Measurements from ENCODE around the gene EMC8.
A peak's percentile ranks its signal among the peaks of the same experiment; 100 is the strongest.

Gene EMC8

DNA sequence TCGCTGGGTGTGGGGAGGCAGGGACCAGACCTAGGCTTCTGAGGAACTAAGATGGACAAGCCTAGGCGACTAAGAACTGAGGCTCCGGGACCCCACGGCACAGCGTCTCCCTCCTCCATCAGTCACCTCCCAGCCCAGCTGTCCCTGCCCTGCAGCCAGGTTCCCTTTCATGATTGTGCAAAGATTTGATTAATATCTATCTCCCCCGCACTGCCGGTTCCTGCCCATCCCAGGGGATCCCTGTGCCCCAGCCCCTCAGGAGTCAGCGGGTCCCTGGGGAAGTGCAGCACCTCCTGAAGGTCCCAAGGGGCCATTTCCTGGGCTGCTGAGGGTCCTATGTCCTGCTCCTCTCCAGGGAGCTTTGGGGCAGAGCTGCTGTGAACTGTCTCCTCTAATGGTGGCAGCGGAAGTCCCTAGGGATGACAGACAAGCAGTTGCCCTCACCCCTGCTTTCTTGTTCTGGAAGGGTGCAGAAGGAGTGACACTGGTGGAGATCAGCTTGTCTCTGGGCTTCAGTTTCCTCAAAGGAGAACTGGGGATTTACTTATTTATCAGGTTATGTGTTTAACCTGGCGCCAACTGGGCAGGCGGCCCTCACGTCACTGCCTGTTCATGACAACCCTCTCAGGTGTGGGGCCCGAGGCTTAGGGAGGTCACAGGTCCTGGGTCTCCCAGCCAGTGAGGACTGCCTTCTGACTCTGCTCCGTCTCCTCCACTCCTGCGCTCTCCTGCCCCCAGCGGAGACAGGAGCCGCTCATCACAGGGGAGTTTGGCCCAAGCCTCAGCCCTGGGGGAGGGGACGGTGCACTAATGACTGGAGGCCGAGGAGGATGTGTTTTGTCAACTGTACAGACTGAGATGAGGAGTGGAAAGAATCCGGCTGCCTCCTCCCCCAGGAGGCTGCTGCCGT is 46.6 kb downstream of the EMC8 start:
- Histone ChIP-seq H3K27me3 (replicated peaks; ENCODE audit: control insufficient read depth, insufficient read depth, low read length, poor library complexity, severe bottlenecking) (peaks cover 20% of the 10 kb centered on the region), H3K4me1 (ENCODE audit: control insufficient read depth, insufficient read depth, low read length, poor library complexity, severe bottlenecking) (peaks cover 13% of the 10 kb centered on the region), H3K27ac (ENCODE audit: insufficient read depth, low read length, poor library complexity, severe bottlenecking) (no peak overlapping the region), H3K4me3 (ENCODE audit: insufficient read depth, low read depth, low read length, poor library complexity, severe bottlenecking) (no peak overlapping the region), H3K9me3 (ENCODE audit: control insufficient read depth, low read length) (no peaks in the 10 kb centered on the region), H3K36me3 (ENCODE audit: control insufficient read depth, insufficient read depth, low read length) (no peaks in the 10 kb centered on the region)
- no peak for DNase-seq

DNA sequence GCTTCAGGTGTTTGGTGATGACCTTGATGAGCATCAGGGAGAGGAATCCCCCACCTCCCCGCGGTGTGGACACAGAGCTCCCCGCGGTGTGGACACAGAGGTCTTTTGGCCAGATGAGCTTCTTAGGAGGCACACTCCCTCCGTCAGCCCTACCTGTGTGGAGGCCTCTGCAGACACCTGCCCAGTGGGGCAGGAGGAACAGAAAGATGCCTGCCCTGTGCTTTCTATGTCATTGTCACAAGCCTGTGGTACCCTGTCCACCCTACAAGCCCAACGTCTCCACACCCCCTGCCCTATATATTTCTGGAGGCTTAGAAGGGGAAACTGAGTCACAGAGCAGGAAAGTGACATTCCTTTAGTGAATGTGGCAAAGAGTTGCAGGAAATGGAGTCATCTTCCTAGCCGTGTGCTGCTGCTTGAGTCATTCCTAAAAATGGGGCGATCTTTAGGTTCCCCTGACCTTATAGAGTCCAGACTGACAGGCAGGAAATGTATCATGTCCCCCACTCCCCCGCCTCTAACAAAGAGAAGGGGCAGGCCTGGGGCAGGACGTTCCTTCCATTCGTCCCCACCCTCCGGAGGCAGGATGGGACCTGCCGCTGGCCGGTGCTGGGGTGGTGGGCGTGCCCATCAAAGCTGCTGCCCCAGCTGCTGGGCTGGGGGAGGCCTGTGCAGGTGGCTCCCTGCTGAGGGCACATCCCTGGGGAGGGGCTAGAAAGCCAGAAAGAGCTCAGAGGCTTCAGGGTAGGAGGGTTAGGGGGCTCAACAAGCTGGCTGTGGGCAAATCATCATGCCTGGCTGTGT is 47.4 kb downstream of the EMC8 start:
- no peak for DNase-seq
- H3K27ac ChIP-seq (ENCODE audit: insufficient read depth, low read length, poor library complexity, severe bottlenecking): no peak overlapping the region
- H3K36me3 ChIP-seq (ENCODE audit: control insufficient read depth, insufficient read depth, low read length): no peaks in the 10 kb centered on the region
- H3K27me3 ChIP-seq (replicated peaks; ENCODE audit: control insufficient read depth, insufficient read depth, low read length, poor library complexity, severe bottlenecking): peaks cover 20% of the 10 kb centered on the region
- no peak overlapping the region for H3K4me3 ChIP-seq (ENCODE audit: insufficient read depth, low read depth, low read length, poor library complexity, severe bottlenecking)
- peaks cover 13% of the 10 kb centered on the region for H3K4me1 ChIP-seq (ENCODE audit: control insufficient read depth, insufficient read depth, low read length, poor library complexity, severe bottlenecking)
- no peaks in the 10 kb centered on the region for H3K9me3 ChIP-seq (ENCODE audit: control insufficient read depth, low read length)

DNA sequence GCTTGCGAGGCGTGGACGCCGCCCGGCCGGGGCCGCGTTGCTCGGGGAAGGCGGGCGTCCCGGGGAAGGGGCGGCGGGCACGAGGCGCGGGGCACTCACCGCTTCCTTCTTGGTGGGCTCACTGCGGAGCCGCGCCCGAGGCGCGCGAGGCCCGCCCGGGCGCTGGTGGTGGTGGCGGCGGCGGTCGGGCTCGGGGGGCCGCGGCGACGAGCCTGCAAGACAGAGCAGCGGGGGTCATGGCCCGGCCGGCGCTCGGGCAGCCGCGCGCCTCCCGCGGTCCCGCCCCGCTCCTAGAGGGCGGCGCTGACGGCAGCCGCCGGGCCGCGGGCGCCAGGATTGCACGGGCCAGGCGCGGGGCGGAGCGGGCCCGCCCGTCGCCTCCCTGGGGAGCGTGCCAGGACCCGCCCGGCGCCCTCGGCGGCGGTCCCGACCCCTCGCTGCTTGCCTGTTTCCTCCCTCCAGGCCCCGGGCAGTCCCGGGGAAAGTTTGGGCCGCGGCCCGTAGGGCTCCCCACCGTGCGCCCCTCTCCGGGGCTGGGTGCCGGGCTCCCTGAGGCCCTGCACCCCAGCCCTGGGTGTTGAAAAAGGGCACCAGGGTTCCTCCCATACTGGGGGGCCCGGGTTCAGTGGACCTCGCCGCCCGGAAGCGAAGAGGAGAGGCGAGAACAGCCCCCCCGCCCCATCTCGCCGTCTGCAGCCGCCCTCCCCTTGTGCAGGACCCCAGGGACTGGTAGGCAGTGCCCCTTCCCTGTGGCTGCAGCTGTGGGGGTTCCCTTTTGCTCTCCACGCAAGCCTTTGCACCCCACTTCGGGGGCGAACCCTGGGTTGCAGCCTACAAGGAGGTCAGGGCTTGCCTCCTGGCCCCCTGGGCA is 48.3 kb downstream of the EMC8 start, which contains the start of gene C16orf74:
Gene C16orf74 (minus strand): TSS at position 270 of the 871 bp plus-strand sequence. CDS start 15,879 bp downstream, outside the sequence.
- no peak within 1 kb of the TSS for H3K27ac ChIP-seq (ENCODE audit: insufficient read depth, low read length, poor library complexity, severe bottlenecking)
- H3K27me3 ChIP-seq (replicated peaks; ENCODE audit: control insufficient read depth, insufficient read depth, low read length, poor library complexity, severe bottlenecking): peaks cover 20% of the 10 kb centered on the region
- peak within 1 kb of the TSS; percentile 54 for H3K4me3 ChIP-seq (ENCODE audit: insufficient read depth, low read depth, low read length, poor library complexity, severe bottlenecking)
- H3K9me3 ChIP-seq (ENCODE audit: control insufficient read depth, low read length): no peaks in the 10 kb centered on the region
- H3K4me1 ChIP-seq (ENCODE audit: control insufficient read depth, insufficient read depth, low read length, poor library complexity, severe bottlenecking): peaks cover 13% of the 10 kb centered on the region
- DNase-seq: no peak
- H3K36me3 ChIP-seq (ENCODE audit: control insufficient read depth, insufficient read depth, low read length): no peaks in the 10 kb centered on the region

DNA sequence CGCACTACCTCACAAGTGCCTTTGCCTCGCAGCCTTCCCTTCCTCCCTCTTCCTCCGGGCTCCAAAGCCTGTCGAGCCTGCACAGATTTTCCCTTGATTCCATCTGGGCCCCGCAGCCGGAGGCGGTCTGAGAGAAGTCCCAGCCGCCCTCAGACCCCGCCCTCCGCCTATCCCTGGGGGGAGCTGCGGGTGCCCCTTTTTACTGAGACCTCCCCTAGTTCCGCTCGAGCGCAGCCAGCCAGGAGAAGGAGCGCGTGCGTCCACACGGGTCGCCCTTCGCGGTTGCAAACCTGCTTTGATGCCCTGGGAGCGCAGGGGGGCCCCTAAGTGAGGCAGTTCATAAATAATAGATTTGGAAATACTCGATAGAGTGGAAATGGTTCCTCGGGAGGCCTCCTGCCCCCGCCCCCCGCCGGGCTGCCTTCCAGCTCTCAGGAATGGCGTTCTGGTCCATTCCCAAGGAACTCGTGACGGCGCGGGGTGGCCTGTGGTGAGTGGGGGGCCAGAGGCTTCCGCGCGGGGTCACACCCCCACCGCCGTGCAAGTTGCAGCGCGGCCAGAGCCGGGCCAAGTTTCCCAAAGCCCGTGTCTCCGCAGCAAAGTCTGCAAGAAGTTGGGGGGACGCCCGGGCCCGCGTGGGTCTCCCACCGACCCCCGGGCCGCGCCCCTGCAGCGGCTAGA is 49.1 kb downstream of the EMC8 start:
- Histone ChIP-seq H3K9me3 (ENCODE audit: control insufficient read depth, low read length) (no peaks in the 10 kb centered on the region), H3K27ac (ENCODE audit: insufficient read depth, low read length, poor library complexity, severe bottlenecking) (no peak overlapping the region), H3K36me3 (ENCODE audit: control insufficient read depth, insufficient read depth, low read length) (no peaks in the 10 kb centered on the region), H3K4me3 (ENCODE audit: insufficient read depth, low read depth, low read length, poor library complexity, severe bottlenecking) (peak overlapping the region; percentile 54), H3K27me3 (replicated peaks; ENCODE audit: control insufficient read depth, insufficient read depth, low read length, poor library complexity, severe bottlenecking) (peaks cover 20% of the 10 kb centered on the region), H3K4me1 (ENCODE audit: control insufficient read depth, insufficient read depth, low read length, poor library complexity, severe bottlenecking) (peaks cover 13% of the 10 kb centered on the region)
- DNase-seq: no peak

DNA sequence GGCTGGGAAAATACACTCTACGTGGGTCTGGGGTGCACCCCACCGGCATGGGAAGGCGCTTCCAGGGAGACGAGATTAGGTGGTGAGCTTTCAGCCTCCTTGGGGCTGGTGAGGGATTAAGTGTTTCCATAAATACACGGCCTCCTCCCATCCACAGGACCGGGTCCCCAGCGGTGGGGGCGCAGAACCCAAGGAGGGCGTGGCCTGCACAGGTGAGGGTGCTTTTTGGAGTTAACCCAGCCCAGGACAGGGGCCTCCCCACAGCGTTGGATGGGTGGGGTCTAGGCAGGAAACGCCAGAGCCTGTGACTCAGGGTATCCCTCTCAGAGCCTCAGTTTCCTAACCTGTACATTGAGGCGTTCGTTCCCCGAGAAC is 49.6 kb downstream of the EMC8 start:
- Histone ChIP-seq H3K27ac (ENCODE audit: insufficient read depth, low read length, poor library complexity, severe bottlenecking) (no peak overlapping the region), H3K4me3 (ENCODE audit: insufficient read depth, low read depth, low read length, poor library complexity, severe bottlenecking) (no peak overlapping the region), H3K4me1 (ENCODE audit: control insufficient read depth, insufficient read depth, low read length, poor library complexity, severe bottlenecking) (peaks cover 13% of the 10 kb centered on the region), H3K9me3 (ENCODE audit: control insufficient read depth, low read length) (no peaks in the 10 kb centered on the region), H3K27me3 (replicated peaks; ENCODE audit: control insufficient read depth, insufficient read depth, low read length, poor library complexity, severe bottlenecking) (peaks cover 20% of the 10 kb centered on the region), H3K36me3 (ENCODE audit: control insufficient read depth, insufficient read depth, low read length) (no peaks in the 10 kb centered on the region)
- DNase-seq: no peak

DNA sequence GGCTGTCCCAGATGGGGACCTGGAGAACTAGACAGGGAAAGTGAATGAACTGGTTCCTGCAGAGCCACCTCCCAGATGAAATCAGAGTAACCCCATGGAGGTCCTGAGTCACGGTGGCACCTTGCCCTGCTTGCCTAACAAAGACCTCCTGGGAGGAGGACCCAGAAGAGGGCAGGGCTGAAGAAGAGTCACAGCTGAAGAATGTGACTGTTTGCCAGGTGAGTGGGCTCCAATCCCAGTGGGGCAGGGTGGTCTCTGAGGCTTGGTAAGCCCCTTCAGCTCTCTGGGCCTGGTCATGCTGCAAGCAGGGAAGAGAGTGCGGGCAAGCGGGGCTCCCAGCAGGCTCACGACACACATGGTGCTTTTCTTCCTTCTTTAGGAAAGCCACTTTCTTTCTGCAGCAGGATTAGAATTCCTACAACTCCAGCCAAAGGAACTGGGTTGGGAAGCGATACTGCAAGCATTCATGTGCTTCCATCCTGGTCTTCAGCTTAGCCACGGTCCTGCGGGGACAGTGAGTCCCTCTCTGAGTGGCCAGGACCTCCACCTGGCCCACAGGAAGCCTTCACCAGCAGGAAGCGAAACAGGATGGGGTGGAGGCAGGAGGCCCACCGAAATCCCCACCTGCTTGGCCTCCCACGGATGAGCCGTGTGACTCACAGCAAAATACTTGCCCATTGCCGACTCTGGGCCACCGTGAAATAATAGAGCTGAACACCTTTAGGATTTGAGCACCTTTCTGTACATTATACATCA is 52.7 kb downstream of the EMC8 start:
- no peak overlapping the region for H3K27ac ChIP-seq (ENCODE audit: insufficient read depth, low read length, poor library complexity, severe bottlenecking)
- H3K4me3 ChIP-seq (ENCODE audit: insufficient read depth, low read depth, low read length, poor library complexity, severe bottlenecking): no peak overlapping the region
- peaks cover 13% of the 10 kb centered on the region for H3K27me3 ChIP-seq (replicated peaks; ENCODE audit: control insufficient read depth, insufficient read depth, low read length, poor library complexity, severe bottlenecking)
- peaks cover 12% of the 10 kb centered on the region for H3K4me1 ChIP-seq (ENCODE audit: control insufficient read depth, insufficient read depth, low read length, poor library complexity, severe bottlenecking)
- no peaks in the 10 kb centered on the region for H3K36me3 ChIP-seq (ENCODE audit: control insufficient read depth, insufficient read depth, low read length)
- DNase-seq: no peak
- H3K9me3 ChIP-seq (ENCODE audit: control insufficient read depth, low read length): no peaks in the 10 kb centered on the region

DNA sequence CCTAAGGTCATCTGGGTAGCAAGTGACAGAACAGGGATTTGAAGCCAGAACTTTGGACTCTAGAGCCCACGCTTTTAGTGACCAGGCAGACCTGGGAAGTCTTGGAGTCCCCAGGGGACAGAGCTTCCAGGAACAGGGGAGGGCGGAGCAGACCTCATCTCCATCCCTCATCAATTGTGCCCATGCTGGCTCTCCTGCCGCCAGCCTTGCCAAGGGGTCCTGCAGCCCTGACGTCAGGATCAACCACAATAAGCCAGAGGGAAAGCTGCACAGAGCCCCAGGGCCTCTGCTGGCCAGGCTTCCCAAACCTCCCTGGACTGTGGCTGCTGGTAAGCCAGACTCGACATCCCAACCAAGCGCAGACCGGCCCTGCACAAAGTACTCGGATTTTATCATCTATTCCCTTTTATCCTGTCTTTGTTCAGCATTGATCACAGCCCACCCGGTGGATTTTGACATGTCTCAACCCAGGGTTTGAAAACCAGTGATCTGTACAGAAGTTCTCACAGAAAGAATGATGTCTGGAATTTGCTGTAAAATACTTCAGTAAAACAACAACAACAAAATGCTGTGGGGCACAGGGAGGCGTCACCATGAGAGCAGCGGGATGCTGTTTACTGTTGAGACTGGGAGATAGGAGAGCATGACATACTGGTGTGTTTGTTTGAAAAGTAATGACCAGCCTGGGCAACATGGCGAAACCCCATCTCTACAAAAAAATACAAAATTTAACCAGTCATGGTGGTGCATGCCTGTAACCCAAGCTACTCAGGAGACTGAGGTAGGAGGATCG is 60.2 kb downstream of the EMC8 start:
- Histone ChIP-seq H3K27ac (ENCODE audit: insufficient read depth, low read length, poor library complexity, severe bottlenecking) (no peak overlapping the region), H3K36me3 (ENCODE audit: control insufficient read depth, insufficient read depth, low read length) (no peaks in the 10 kb centered on the region), H3K4me1 (ENCODE audit: control insufficient read depth, insufficient read depth, low read length, poor library complexity, severe bottlenecking) (peaks cover 19% of the 10 kb centered on the region), H3K27me3 (replicated peaks; ENCODE audit: control insufficient read depth, insufficient read depth, low read length, poor library complexity, severe bottlenecking) (no peaks in the 10 kb centered on the region), H3K4me3 (ENCODE audit: insufficient read depth, low read depth, low read length, poor library complexity, severe bottlenecking) (no peak overlapping the region), H3K9me3 (ENCODE audit: control insufficient read depth, low read length) (no peaks in the 10 kb centered on the region)
- DNase-seq: no peak

DNA sequence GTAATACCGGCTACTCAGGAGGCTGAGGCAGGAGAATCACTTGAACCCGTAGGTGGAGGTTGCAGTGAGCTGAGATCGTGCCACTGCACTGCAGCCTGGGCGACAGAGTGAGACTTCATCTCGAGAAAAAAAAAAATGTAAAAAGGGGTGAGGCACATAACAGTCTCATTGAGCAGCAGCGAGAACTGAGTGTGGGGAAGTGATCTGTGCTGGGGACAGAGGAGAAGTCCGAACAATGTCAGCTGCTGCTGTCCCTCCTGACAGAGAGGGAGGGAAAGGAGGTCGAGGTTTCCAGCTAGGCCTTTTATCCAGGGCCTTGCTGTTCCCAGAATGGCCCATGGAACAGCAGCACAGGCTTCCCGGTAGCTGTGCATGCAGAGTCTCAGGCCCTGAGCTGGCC is 62.4 kb downstream of the EMC8 start:
- Histone ChIP-seq H3K27me3 (replicated peaks; ENCODE audit: control insufficient read depth, insufficient read depth, low read length, poor library complexity, severe bottlenecking) (no peaks in the 10 kb centered on the region), H3K27ac (ENCODE audit: insufficient read depth, low read length, poor library complexity, severe bottlenecking) (no peak overlapping the region), H3K4me1 (ENCODE audit: control insufficient read depth, insufficient read depth, low read length, poor library complexity, severe bottlenecking) (peaks cover 19% of the 10 kb centered on the region), H3K36me3 (ENCODE audit: control insufficient read depth, insufficient read depth, low read length) (no peaks in the 10 kb centered on the region), H3K9me3 (ENCODE audit: control insufficient read depth, low read length) (no peaks in the 10 kb centered on the region), H3K4me3 (ENCODE audit: insufficient read depth, low read depth, low read length, poor library complexity, severe bottlenecking) (no peak overlapping the region)
- DNase-seq: no peak
